ENCODE data around the gene CYTH1.
A peak's percentile ranks its signal among the peaks of the same experiment; 100 is the strongest.

CYTH1 gene

DNA sequence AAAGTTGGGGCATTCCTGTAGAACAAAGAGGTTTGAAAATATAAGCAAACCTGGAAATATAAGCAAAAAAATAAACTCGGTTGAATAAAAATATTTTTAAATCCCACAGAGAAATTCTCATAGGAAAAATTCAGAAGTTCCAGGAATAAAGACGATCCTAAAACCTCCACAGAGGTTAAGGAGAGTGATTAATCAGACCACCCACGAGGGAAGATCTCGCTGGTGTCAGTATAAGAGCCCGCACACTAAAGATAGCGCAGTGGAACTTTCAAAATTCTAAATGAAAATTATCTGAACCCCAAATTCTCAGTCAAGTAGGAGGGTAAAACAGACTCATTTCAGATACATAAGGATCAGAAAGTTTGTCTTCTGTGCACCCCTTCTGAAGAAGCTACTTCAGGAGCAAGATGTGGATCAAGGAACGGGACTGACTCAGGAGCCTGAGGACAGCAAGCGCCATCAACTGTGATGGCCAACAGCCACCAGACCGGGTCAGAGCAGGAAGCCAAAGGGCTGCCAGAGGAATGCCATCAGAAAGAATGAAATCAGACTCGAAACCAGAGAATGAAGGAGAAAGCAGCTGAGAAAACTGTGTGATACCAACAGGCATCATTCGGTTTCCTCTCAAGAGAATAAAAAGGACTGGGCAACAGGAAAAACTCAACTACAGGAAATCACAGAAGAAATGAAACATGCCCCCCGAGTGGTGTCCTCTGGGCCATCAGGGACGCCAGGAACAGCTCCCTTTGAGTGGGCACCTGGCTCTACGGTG lies 66.9 kb downstream of the CYTH1 start:
- DNase-seq (ENCODE audit: low spot score), result no peak

DNA sequence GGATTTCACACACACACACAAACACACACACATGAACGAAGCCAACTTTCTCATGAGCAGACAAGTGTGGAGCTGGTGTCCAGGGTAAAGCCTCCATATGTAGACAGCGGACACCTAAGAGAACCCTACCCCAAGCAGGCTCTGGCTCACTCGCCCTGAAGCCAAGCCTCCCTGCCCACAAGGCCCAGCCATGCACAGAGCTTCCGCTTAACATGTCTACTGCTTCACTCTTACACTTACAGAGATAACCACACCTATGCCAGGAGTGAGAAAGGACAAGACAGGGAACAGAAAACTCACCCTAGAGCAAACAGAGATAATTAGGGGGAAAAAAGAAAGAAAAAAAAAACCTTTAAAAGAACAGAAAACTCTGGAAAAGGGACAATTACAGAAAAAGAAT lies 67.5 kb downstream of the CYTH1 start:
- no peak for DNase-seq (ENCODE audit: low spot score)

DNA sequence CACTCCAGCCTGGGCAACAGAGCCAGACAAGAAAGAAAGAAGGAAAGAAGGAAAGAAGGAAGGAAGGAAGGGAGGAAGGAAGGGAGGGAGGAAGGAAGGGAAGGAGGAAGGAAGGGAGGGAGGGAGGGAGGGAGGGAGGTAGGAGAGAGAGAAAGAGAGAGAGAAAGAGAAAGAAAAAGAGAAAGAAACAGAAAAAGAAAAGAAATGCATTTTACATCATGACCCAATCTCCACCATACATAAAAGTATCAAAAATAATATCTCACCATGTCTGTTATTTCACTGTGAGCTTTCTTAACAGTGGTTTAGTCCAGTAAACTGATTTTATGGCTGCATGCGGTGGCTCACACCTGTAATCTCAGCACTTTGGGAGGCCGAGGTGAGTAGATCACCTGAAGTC lies 70.0 kb downstream of the CYTH1 start:
- DNase-seq (ENCODE audit: low spot score), result no peak

DNA sequence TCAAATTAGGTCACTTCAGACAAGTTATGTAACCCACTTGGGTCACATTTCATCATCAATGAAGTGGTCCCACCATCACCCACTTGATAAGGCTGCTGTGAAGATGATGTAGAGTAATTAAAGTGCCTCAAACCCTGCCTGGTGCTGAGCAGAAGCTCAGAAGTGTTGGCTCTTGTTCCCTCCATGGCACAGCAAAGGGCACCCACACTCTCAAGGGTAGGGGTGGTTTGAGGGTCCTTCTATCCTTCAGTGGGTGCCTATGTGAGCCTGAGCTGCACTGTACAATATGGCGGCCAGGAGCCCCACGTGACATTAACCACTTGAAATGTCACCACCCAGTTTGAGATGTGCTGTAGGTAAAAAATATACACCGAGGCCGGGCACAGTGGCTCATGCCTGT lies 71.5 kb downstream of the CYTH1 start:
- no peak for DNase-seq (ENCODE audit: low spot score)

DNA sequence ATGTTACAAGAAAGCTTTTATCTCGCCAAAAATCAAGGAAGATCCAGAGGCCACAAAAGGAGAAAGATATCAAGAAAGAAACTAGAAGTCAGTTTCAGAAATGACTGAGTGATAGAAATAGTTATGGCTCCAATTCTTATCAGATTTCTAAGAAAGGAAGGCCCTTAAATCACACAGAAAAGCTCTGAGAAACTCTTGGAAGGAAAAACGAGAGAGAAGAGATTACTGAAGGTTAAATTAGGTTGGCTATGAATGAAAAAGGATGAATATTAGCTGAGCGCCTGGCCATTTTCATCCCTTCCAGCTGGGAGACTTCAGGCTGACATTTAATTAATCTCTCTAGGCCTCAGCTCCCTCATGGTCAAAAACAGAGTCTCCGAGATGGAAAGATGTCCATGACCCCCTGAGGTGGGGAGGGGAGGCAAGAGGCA lies 72.3 kb downstream of the CYTH1 start:
- DNase-seq (ENCODE audit: low spot score), result no peak

DNA sequence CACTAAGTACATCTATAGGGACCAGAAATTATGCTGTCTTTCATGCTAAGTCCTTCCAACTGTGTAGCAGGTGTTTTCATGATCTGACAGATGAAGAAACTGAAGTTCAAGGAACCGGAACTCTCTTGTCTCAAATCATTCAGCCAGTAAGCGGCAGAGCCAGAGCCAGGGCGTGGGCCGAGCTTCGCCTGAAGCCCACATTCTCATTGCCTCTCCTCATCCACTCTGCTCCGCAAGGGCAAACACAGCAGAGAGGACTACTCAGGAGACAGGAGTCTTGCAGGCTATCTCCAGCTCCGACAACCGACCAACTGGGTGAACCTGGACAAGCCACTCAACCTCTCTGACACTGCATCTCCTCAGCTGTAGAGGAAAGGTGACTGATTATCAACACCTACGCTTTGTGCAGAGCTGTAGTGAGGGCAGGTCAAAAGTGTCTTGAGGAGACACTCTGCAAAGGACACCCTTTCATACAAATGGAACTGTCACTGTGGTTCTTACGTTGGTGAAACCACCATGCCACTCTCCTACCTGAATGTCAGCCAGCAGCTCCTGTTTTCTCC lies 72.9 kb downstream of the CYTH1 start:
- no peak for DNase-seq (ENCODE audit: low spot score)

DNA sequence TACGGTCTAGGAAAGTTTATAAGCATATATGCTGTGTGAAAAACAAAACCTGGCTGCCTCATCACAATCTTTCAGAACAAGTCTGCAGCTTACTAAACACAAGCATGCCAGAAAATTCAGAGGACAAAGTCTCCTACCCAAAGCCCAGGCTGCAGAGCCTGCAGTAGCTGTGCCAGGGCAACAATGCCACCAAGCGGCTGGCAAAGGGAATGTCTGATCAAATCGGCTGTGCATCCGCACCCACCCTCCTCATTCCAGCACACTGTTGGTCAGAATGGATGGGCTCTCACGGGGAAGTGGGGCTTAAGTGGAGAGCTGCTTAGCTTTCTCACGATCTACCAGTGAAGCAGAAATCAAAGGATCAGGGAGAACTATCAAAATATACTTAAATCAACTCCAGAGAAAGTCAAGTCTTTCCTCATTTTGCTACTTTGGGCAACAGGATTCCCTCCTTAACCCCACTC lies 73.5 kb downstream of the CYTH1 start:
- peak; percentile 86 for DNase-seq (ENCODE audit: low spot score)

DNA sequence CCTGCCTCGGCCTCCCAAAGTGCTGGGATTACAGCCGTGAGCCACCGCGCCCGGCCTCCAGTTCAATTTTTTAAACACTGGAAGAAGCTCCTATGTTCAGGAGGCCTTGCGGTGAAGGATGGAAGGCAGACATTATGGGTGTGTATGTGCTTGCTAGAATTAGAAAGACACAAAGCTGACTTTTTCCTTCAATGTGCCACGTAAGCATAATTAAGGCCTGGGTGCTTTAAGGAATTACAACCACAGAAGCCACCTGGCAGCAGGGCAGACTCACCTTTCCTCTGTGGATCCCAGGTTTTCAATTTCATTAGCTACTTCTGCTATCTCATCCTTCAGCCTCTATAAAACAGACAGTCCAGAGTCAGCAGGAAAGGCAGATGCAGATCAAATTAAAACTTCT lies 74.2 kb downstream of the CYTH1 start:
- no peak for DNase-seq (ENCODE audit: low spot score)

DNA sequence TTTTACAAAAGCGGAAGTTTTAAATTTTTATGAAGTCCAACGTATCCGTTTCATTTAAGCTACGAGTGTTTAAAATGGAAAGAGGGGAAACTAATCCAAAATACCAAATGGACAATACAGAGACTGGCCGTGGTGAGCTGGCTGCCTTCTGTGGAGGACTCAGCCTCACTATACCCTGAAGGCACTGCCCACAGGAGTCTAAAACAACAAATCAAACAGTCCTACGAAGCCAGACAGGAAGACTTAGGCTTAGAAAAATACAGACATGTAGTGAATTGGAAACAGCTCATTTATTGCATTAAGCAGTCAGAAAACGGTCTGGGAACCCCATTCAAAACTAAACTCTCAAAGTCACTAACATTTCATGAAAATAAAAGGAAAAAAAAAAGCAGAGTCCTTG lies 75.1 kb downstream of the CYTH1 start:
- no peak for DNase-seq (ENCODE audit: low spot score)

DNA sequence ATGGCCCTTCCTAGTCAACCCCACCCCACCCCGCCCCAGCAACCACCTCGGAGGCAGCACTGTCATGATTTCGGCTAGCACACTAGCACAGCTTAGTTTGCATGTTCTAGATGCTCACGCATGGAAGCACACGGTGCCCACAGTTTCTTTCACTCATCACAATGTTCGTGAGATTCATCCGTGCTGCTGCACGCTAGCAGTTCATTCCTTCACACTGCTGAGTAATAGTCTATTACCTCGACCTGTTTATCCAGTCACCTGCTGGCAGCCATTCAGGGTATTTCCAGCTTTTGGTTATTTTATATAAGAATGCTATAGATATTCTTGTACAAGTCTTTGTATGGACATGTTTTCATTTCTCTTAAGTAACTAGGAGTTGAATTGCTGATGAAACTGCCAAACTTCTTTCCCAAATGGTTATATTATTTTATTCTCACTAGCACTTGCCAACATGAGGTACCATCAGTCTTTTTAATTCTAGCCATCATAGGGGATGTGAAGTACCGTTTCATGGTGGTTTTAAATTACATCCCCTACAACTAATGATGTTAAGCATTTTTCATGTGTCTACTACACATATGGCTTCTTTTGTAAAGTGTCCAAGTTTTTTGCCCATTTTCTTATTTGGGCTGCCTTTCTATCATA lies 75.7 kb downstream of the CYTH1 start:
- DNase-seq (ENCODE audit: low spot score), result no peak

DNA sequence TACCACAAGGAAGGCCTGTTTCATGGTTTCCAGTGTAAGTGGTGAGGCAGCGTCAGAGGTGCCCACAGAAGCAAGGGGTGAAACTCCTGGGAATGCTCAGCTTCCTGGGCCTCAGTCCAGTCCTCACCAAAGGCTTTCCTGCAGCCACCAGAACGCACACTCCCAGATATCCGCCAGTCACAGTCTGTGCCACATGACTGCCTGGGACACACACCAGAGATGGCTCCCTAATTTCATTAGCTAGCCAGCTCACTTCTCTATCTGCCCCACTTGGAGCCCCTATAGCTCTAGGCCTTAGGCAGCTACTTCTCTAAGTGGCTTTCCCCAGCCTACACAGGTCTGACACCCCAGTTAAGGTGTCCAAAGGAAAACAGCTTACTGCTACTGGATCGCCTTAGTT lies 77.0 kb downstream of the CYTH1 start:
- peak; percentile 13 for DNase-seq (ENCODE audit: low spot score)

DNA sequence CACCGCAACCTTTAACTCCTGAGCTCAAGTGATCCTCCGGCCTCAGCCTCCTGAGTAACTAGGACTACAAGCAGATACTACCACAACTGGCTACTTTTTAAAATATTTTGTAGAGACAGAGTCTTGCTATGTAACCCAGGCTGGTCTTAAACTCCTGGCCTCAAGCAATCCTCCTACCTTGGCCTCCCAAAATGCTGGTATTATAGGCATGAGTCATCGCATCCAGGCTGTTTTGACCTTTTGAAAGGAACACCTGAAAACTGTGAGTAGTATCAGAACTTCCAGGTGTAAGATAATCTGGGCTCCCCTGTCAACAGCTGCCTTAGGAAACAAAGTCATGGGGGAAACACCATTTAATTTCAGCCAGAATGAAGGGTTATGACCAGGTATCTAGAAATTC lies 77.5 kb downstream of the CYTH1 start:
- no peak for DNase-seq (ENCODE audit: low spot score)

DNA sequence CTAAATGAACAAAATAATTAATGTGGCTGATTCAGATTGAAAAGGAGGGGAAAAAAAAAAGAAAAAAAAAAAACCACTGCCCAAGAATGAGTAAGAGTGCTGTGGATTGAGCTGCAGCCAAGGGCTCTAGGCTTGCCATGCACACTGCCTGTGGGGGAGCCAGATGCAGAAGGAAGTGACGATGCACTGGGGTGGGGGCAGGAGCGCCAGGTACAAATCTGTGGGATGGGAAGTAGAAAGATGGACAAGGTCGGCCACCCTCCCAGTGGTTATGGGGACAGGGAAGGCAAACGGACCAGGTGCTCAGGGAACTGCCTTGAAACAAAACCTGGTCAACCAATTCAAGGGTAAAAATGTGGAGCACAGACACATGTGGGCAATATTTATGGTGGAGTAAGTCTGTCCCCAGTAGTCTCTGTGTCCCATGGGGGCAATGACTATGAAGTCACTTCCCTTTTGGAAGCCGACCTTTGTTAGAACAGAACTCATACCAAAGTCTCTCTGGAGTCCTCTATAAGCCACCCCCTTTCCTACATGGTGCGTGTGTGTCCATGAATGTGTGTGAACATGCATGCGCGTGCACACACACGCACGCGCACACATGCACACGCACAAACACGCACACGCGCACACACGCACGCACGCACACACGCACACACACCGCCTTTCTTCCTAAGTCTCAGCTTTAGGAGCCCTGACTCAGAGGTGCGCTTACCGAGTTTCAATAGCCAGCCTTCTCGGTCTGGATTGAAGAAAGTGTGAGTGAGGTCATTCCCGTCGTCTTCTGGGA lies 84.3 kb downstream of the CYTH1 start:
- no peak for DNase-seq (ENCODE audit: low spot score)

DNA sequence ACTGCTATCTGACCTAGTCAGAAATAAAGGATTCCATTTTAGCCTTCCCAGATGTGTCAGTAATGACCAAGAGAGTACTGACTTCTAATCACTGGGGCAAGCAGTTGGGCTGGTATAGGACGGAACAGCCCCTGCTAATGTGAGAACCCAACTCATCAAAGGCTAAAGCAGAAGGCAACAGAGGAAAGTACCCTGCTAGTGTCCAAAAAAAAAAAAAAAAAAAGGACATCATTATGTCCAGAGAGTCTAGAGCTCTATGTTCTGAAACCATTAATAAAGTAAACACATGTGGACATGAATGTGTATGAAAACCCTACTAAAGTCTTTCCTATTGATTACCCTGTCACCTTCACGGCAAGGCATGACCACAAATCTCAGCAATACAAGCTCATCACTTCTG lies 85.0 kb downstream of the CYTH1 start:
- DNase-seq (ENCODE audit: low spot score), result no peak

DNA sequence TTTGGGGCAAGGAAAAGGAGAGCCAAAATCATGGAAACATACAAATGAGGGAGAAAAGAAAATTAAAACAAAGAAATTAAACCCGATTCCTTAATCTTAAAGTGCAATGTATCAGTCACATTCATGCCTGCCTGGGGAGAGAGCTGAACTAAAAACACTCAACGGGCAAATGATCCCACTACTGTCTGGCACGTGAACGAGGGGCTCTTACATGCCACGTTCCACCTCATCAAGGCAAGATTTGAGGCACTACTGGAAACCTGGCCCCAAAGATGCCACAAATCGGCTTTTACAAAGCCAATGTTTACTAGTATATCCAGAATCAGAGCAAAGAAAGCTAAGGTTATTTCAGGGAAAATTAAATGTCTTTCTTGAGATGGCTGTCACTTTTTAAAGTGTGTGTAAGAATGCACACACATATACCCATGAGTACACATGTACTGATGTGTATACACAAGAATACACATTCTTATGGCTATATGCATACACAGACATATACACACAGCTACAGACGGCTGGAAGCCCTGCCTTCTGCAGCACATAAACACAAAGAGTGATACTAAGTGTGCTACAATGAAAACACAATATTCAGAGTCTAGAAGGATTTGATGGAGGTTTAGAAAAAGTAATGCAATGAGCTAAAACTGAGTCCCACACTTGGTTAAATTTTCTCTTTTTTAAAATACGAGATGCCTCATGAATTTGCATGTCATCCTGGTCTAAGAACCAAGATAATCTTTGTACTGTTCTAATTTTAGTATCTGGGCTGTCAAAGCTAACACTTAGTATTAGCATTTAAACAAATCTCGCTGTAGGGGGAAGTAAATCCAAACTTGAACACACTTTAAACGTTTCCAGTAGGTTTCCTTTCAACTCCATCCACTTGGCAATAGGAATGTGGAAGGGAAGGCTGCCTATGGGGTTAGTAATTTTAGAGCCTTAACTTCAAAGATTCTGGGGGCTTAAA lies 85.8 kb downstream of the CYTH1 start:
- DNase-seq (ENCODE audit: low spot score), result no peak

DNA sequence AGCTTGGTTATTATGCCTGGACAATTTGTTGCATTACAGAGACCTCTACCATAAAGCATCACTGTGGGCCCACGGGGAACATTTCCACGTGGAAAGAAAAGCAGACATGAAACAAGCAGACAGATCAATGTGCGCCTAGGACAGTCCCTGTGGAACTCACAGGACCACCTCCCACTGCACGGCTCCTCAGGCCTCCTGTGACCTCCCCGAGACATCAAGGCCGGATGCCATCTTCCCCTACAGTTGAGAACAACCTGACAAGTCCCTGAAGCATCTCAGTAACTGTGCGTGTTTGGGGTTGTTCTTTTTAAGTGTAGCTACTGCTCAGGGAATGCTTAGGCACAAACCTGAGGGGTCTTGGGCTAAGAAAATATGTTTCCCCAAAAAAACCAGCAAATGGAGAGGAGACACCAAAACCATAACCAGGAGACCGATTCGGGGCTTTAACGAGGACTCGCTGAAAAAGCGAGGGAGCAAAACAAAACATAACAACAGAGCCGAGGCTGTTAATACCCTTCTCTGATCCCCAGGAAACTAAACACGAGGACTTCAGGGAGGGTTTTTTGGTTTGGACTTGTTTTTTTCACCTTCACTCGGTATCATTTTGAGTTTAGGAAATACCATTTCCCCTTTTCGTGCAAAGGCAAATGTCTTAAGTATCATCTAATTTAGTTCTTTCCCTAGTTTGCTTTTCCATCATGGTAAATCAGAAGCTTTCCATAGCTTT lies 87.1 kb downstream of the CYTH1 start:
- no peak for DNase-seq (ENCODE audit: low spot score)

DNA sequence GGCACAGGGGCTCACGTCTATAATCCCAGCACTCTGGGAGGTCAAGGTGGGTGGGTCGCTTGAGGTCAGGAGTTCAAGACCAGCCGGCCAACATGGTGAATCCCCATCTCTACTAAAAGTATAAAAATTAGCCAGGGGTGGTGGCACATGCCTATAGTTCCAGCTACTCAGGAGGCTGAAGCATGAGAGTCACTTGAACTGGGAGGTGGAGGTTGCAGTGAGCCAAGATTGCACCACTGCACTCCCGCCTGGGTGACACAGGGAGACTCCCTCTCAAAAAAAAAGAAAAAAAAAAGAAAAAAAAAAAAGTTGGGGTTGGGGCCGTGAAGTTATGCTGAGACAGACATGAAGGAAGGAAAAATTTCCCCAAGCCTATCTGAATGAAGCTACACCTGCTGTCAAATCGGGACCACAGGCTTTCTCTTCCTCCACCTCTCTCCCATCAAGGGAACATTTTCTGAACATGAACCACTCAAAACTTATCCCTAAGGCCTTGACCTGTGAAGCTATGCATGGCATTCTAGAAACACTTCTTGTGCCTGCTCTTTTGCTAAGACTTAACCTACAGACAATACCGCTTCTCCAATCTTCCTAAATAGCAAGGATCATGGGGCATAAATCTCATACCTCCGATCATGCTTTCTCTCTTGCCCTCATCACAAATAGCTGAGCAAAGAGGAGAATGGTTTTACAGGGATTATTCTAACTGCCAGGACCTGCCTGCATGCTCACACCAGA lies 88.6 kb downstream of the CYTH1 start:
- DNase-seq (ENCODE audit: low spot score), result no peak

DNA sequence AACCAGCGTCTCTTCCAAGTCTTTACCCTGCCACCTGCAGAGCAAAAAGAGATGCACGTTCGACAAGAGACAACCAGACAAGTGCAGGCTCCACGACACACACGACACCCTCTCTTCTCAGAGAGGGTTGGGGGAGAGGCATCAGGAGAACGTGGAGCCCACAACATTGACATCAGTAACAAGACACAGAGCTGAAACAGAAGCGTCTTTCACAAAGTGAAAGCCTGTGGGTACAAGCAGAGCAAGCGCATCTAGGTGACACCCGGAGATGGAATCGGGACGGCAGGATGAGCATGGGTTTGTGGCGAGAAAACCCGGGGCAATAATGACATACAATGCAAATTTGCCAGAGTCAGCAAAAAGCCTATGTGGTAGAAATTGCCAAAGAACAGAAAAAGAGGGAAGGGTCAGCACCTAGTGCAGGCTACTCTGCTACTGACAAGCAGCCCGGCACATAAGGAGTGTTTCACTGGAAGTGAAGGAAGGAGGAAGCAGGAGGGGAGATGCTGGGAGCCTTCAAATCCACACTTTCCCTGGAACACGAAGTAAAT lies 89.5 kb downstream of the CYTH1 start:
- no peak for DNase-seq (ENCODE audit: low spot score)

DNA sequence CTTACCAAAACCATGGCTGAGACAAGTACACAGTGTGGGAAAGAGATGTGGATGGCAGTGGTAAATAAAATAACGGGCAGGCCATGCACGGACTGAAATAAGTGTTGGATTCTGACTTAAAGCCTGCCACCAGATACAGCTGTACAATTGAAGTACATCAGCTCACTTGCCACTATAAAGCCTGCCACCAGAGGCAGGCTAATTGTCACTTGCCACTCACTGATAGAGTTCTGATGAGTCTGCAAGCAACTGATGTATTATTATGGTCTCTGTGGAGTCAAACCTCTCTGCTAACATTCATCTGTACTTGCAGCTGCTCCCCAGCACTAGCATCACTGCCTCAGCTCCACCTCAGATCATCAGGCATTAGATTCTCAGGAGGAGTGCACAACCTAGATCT lies 93.0 kb downstream of the CYTH1 start:
- no peak for DNase-seq (ENCODE audit: low spot score)

DNA sequence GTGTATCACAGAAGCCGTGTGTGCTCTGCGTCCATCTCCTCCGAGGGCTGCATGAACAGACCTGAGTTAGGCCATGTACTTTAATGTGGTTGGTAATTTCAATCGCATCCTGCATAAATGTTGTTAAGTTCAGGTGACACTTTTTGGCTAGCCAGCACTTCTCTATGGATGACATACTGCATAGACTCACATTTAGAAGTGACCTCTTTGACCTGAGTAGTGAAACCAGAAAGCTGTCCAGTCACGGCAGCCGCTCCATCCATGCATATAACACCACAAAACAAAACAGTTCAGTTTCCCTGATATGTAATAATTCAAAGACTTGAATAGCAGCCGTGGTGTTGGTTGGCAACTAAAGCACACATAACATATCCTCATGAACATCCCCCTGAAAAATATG lies 94.1 kb downstream of the CYTH1 start:
- DNase-seq (ENCODE audit: low spot score), result no peak

Data from putamen (tissue), 1 donor.